ENCODE measurements around the gene C17orf107. TPM values are rescaled to one million over a fixed set of nuclear protein-coding genes. Genes with fewer than 3 reads are reported as not detected.
"Not testable (repeated sequence)": the region's sequence is repeated elsewhere in the genome, so short reads cannot be mapped to it uniquely, and the experiment has no call there.

C17orf107 gene
- total and polyA plus RNA-seq, 9 of the 15 experiments (the other 6 are each of a cell fraction or from before 2014, with no cell fraction given), result 0.05 to 0.29 (median 0.07) TPM; not detected in 4

DNA sequence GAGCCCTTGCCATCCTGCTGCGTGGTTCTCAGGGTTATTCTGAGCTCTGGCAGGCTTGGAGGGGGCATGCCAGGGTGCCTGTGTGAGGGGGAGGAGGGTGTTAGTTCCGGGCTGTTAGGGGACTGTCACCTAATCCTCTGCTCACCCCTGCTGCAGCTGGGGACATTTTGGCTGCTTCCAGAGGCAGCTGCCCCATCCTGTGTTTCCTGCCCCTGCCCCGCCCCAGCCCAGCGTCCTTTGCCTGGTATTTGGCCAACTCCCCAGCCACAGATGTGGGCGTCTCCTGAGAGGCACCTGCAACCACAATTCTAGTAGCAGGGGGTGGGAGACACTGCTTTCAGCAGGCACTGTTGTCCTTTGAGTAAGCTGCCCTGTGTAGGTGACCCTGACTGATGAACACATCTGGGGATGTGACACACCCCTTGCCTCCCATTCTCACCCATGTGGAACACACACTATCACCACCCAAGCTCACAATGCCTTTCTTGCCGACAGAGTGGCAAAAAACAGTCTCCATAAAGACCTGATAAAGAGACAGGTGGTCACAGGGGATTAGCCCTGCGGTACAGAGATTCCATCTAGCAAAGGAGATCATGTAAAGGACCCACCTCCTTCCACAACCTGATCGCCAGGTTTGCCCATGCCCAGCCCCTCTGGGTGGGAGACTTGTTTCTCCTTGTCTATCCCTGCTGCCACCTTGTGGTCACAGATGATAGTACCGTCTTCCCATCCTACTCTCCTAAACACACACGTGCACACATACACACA is 3.9 kb downstream of the C17orf107 start, which contains the start of gene CHRNE (continued):
- TF ChIP-seq ZNF311 (CRISPR knock-in tag; IDR thresholded peaks at IDR 0.05) (no peak), TEAD1 (CRISPR knock-in tag; IDR thresholded peaks at IDR 0.05) (no peak), CXXC5 (CRISPR knock-in tag; IDR thresholded peaks at IDR 0.05) (no peak), TBL1XR1 (IDR thresholded peaks at IDR 0.05; ENCODE audit: low read length in 2 of 2) (no peak), CHCHD3 (CRISPR knock-in tag; IDR thresholded peaks at IDR 0.05) (no peak), ZNF57 (CRISPR knock-in tag; IDR thresholded peaks at IDR 0.05) (no peak), GTF2E2 (tag; IDR thresholded peaks at IDR 0.05) (no peak)
- TF ChIP-seq, protein P1, sequence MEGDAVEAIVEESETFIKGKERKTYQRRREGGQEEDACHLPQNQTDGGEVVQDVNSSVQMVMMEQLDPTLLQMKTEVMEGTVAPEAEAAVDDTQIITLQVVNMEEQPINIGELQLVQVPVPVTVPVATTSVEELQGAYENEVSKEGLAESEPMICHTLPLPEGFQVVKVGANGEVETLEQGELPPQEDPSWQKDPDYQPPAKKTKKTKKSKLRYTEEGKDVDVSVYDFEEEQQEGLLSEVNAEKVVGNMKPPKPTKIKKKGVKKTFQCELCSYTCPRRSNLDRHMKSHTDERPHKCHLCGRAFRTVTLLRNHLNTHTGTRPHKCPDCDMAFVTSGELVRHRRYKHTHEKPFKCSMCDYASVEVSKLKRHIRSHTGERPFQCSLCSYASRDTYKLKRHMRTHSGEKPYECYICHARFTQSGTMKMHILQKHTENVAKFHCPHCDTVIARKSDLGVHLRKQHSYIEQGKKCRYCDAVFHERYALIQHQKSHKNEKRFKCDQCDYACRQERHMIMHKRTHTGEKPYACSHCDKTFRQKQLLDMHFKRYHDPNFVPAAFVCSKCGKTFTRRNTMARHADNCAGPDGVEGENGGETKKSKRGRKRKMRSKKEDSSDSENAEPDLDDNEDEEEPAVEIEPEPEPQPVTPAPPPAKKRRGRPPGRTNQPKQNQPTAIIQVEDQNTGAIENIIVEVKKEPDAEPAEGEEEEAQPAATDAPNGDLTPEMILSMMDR (IDR thresholded peaks at IDR 0.05 in 2 of 3, conservative IDR thresholded peaks at IDR 0.05 in 1 of 3; ENCODE audit: insufficient read depth in 2 of 3, low read depth in 1 of 3, low read length in 3 of 3), result peak; percentile 67 to 84 (median 68)
- TF ChIP-seq, protein P2, sequence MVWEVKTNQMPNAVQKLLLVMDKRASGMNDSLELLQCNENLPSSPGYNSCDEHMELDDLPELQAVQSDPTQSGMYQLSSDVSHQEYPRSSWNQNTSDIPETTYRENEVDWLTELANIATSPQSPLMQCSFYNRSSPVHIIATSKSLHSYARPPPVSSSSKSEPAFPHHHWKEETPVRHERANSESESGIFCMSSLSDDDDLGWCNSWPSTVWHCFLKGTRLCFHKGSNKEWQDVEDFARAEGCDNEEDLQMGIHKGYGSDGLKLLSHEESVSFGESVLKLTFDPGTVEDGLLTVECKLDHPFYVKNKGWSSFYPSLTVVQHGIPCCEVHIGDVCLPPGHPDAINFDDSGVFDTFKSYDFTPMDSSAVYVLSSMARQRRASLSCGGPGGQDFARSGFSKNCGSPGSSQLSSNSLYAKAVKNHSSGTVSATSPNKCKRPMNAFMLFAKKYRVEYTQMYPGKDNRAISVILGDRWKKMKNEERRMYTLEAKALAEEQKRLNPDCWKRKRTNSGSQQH (CRISPR knock-in tag; IDR thresholded peaks at IDR 0.05), result no peak

DNA sequence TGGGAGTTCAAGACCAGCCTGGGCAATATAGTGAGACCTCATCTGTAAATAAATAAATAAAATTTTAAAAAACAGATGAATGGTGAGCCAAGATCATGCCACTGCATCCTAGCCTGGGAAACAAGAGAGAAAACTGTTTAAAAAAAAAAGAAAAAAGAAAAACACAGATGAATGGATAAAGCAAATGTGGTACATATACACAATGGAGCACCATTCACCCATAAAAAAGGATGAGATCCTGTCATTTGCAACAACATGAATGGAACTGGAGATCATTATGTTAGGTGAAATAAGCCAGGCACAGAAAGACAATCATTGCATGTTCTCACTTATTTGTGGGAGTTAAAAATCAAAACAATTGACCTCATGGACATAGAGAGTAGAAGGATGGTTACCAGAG is 7.3 kb downstream of the C17orf107 start:
- ATAC-seq; H3K36me3 ChIP-seq (ENCODE audit: control insufficient read depth, insufficient read depth, low read length); DNase-seq (ENCODE audit: extremely low read depth in 1 of 4, low spot score in 3 of 4); H3K9me1 ChIP-seq (ENCODE audit: control insufficient read depth, insufficient read depth, low read length); H3K9me3 ChIP-seq (replicated peaks; ENCODE audit: control insufficient read depth, insufficient read depth, low read depth, low read length); H3K9ac ChIP-seq (ENCODE audit: insufficient read depth in 1 of 2, low read depth in 2 of 2, low read length in 2 of 2); FAIRE-seq; H2AFZ ChIP-seq (ENCODE audit: low read depth, low read length); H4K20me1 ChIP-seq (replicated peaks; ENCODE audit: control insufficient read depth, insufficient read depth, low read length); POLR2A ChIA-PET; BruUV-seq (replicated peaks); H3K79me2 ChIP-seq (ENCODE audit: control insufficient read depth, insufficient read depth, low read length); CTCF ChIA-PET (ENCODE audit: low intra/inter-chr PET ratio); H3K27ac ChIP-seq (ENCODE audit: extremely low read depth, low read depth, low read length); H3K4me2 ChIP-seq (ENCODE audit: insufficient read depth, low read length); in situ Hi-C loops (cut with MboI); H3K27me3 ChIP-seq (ENCODE audit: control insufficient read depth in 2 of 2, insufficient read depth in 2 of 2, low read length in 2 of 2); H3K4me3 ChIP-seq: not testable (repeated sequence)
- H3K4me1 ChIP-seq (replicated peaks in 1 of 2; ENCODE audit: control insufficient read depth in 2 of 2, insufficient read depth in 2 of 2, low read length in 2 of 2), result peaks cover 17 to 29% of the 10 kb centered on the region in 2 experiments
- intact Hi-C loops (cut with micrococcal nuclease), result loop anchor here (10.0 kb wide), 1 partner anchor 58 kb away; the partner anchor contains the start of gene SPAG7
